SJSA1 (cell line): ENCODE results near the gene DLG2. TPM values are rescaled to one million over a fixed set of nuclear protein-coding genes. Genes with fewer than 3 reads are reported as not detected.

ENCODE experiments used
- DNase-seq, 2 experiments: peaks; one replicate each; pipeline ENCODE4 v3.0.0-alpha.2; 2015 to 2020; ENCODE audit warnings: low spot score in 2 of 2, low read depth in 1 of 2
- H3K27ac ChIP-seq: fragments of 250-450 bp; sonication (Bioruptor Pico); 2 replicates; pipeline ENCODE4 v1.5.1; 2020; ENCODE audit warnings: mild to moderate bottlenecking, moderate library complexity
- H3K27me3 ChIP-seq: fragments of 250-450 bp; sonication (Bioruptor Pico); replicated peaks from 2 replicates; pipeline ENCODE4 v1.5.1; 2020; ENCODE audit warnings: mild to moderate bottlenecking, moderate library complexity
- H3K36me3 ChIP-seq: fragments of 250-450 bp; sonication (Bioruptor Pico); 2 replicates; pipeline ENCODE4 v1.5.1; 2020; ENCODE audit warnings: mild to moderate bottlenecking
- H3K4me1 ChIP-seq: fragments of 250-450 bp; sonication (Bioruptor Pico); replicated peaks from 2 replicates; pipeline ENCODE4 v1.6.1; 2021; ENCODE audit warnings: mild to moderate bottlenecking
- H3K4me3 ChIP-seq: fragments of 250-450 bp; sonication (Bioruptor Pico); 2 replicates; pipeline ENCODE4 v1.5.1; 2020; ENCODE audit warnings: mild to moderate bottlenecking
- H3K9me3 ChIP-seq: fragments of 250-450 bp; sonication (Bioruptor Pico); replicated peaks from 2 replicates; pipeline ENCODE4 v1.5.1; 2020; ENCODE audit warnings: mild to moderate bottlenecking
- total RNA-seq: library from RNA; depleted of rRNA; stranded (reverse); fragments of >200 nt; shearing (Covaris generic); gene quantifications from 2 replicates; pipeline ENCODE4 v1.2.3, GENCODE V29; 2014

The DLG2 gene
- total RNA-seq, 1 experiment from 2014 or later, result 0.13 TPM

- Histone ChIP-seq H3K27ac (no peak overlapping the region), H3K4me3 (no peak overlapping the region), H3K4me1 (no peaks in the 10 kb centered on the region), H3K9me3 (no peaks in the 10 kb centered on the region), H3K27me3 (no peaks in the 10 kb centered on the region), H3K36me3 (no peaks in the 10 kb centered on the region)
- DNase-seq, result no peak
Measured at GRCh38 chr11:84894666-84895065, 732.5 kb downstream of the DLG2 start.

GRCh38 chr11:84890676-84891075 lies 736.5 kb downstream of the DLG2 start:
- Histone ChIP-seq H3K4me1 (no peaks in the 10 kb centered on the region), H3K27ac (no peak overlapping the region), H3K9me3 (no peaks in the 10 kb centered on the region), H3K36me3 (no peaks in the 10 kb centered on the region), H3K27me3 (no peaks in the 10 kb centered on the region), H3K4me3 (no peak overlapping the region)
- no peak for DNase-seq

GRCh38 chr11:84889556-84889955 lies 737.6 kb downstream of the DLG2 start:
- DNase-seq, result no peak
- no peak overlapping the region for H3K4me3 ChIP-seq
- H3K36me3 ChIP-seq, result no peaks in the 10 kb centered on the region
- H3K9me3 ChIP-seq, result no peaks in the 10 kb centered on the region
- no peaks in the 10 kb centered on the region for H3K4me1 ChIP-seq
- no peaks in the 10 kb centered on the region for H3K27me3 ChIP-seq
- H3K27ac ChIP-seq, result no peak overlapping the region

GRCh38 chr11:84887055-84887629 lies 740.0 kb downstream of the DLG2 start:
- no peaks in the 10 kb centered on the region for H3K36me3 ChIP-seq
- no peaks in the 10 kb centered on the region for H3K27me3 ChIP-seq
- no peak overlapping the region for H3K4me3 ChIP-seq
- no peaks in the 10 kb centered on the region for H3K4me1 ChIP-seq
- H3K9me3 ChIP-seq, result no peaks in the 10 kb centered on the region
- DNase-seq, result no peak
- H3K27ac ChIP-seq, result no peak overlapping the region

- H3K27ac ChIP-seq, result no peak overlapping the region
- H3K4me1 ChIP-seq, result no peaks in the 10 kb centered on the region
- H3K36me3 ChIP-seq, result no peaks in the 10 kb centered on the region
- H3K4me3 ChIP-seq, result no peak overlapping the region
- no peak for DNase-seq
- no peaks in the 10 kb centered on the region for H3K27me3 ChIP-seq
- H3K9me3 ChIP-seq, result no peaks in the 10 kb centered on the region
Measured at GRCh38 chr11:84886344-84886743, 740.8 kb downstream of the DLG2 start.

GRCh38 chr11:84884836-84885235 lies 742.3 kb downstream of the DLG2 start:
- Histone ChIP-seq H3K4me3 (no peak overlapping the region), H3K4me1 (no peaks in the 10 kb centered on the region), H3K27me3 (no peaks in the 10 kb centered on the region), H3K9me3 (no peaks in the 10 kb centered on the region), H3K36me3 (no peaks in the 10 kb centered on the region), H3K27ac (no peak overlapping the region)
- no peak for DNase-seq

DNA sequence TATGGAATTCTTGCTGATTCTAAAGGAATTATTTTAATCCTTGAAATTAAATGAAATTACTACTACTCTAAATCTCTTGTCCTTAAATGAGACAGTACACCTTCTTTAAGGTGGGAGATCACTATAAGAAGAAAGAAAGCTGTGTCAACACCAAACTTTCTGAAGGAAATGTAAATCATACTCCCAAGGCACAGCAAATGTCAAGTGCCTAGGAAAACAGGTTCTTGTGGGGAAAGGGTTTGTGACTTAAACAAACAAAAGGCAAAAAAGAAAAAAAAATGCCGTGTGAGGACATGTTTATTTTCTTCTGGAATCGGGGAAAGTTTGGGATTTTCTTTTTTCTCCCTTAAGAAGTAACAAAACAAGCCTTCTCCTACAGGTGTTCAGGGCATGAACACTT lies 745.1 kb downstream of the DLG2 start:
- no peaks in the 10 kb centered on the region for H3K36me3 ChIP-seq
- no peak overlapping the region for H3K27ac ChIP-seq
- no peak for DNase-seq

GRCh38 chr11:84871116-84871515 lies 756.0 kb downstream of the DLG2 start:
- DNase-seq, result no peak
- Histone ChIP-seq H3K27ac (no peak overlapping the region), H3K4me1 (peaks cover 19% of the 10 kb centered on the region), H3K9me3 (no peaks in the 10 kb centered on the region), H3K36me3 (no peaks in the 10 kb centered on the region), H3K27me3 (no peaks in the 10 kb centered on the region), H3K4me3 (no peak overlapping the region)

More for the DNA sequence above, 745.1 kb downstream of the DLG2 start:
- no peak overlapping the region for H3K4me3 ChIP-seq
- H3K4me1 ChIP-seq, result no peaks in the 10 kb centered on the region
- no peaks in the 10 kb centered on the region for H3K9me3 ChIP-seq
- H3K27me3 ChIP-seq, result no peaks in the 10 kb centered on the region

GRCh38 chr11:84870486-84870885 lies 756.7 kb downstream of the DLG2 start:
- no peaks in the 10 kb centered on the region for H3K9me3 ChIP-seq
- peaks cover 25% of the 10 kb centered on the region for H3K4me1 ChIP-seq

GRCh38 chr11:84866922-84867321 lies 760.2 kb downstream of the DLG2 start:
- H3K36me3 ChIP-seq, result no peaks in the 10 kb centered on the region
- peak in 1 of 2 experiments; percentile 6 for DNase-seq
- H3K27me3 ChIP-seq, result no peaks in the 10 kb centered on the region
- H3K9me3 ChIP-seq, result no peaks in the 10 kb centered on the region
- H3K4me1 ChIP-seq, result peaks cover 31% of the 10 kb centered on the region
- peak overlapping the region; percentile 28; the same call in 1 of the 2 replicates for H3K27ac ChIP-seq
- no peak overlapping the region for H3K4me3 ChIP-seq

More at GRCh38 chr11:84870486-84870885, 756.7 kb downstream of the DLG2 start:
- H3K27ac ChIP-seq, result no peak overlapping the region
- no peaks in the 10 kb centered on the region for H3K36me3 ChIP-seq
- H3K4me3 ChIP-seq, result no peak overlapping the region
- no peak for DNase-seq
- H3K27me3 ChIP-seq, result no peaks in the 10 kb centered on the region

GRCh38 chr11:84865791-84866535 lies 761.2 kb downstream of the DLG2 start:
- Histone ChIP-seq H3K9me3 (no peaks in the 10 kb centered on the region), H3K27ac (no peak overlapping the region), H3K27me3 (no peaks in the 10 kb centered on the region), H3K36me3 (no peaks in the 10 kb centered on the region), H3K4me1 (peaks cover 31% of the 10 kb centered on the region), H3K4me3 (no peak overlapping the region)
- peak in 1 of 2 experiments; percentile 10 for DNase-seq

DNA sequence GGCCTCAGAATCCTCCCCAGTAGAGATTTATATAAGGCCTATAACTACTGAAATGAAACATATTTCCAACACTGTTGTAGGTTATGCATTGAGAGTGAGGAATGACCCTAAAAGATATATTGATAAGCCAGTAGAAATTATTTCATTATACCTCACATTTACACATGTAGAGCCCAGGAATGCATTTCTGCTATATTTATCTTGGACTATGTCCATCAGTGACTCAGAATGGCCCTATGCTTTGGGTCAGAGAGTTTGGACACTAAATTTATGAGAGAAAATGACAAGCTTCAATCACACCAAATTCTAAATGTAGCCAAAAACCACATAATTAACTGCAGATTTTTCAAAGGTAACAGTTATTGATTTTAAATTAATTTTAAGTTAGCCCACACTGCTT lies 761.9 kb downstream of the DLG2 start:
- Histone ChIP-seq H3K27me3 (no peaks in the 10 kb centered on the region), H3K36me3 (no peaks in the 10 kb centered on the region), H3K9me3 (no peaks in the 10 kb centered on the region), H3K27ac (no peak overlapping the region), H3K4me1 (peaks cover 34% of the 10 kb centered on the region), H3K4me3 (no peak overlapping the region)
- peak in 1 of 2 experiments; percentile 17 for DNase-seq

- H3K27me3 ChIP-seq, result no peaks in the 10 kb centered on the region
- no peaks in the 10 kb centered on the region for H3K36me3 ChIP-seq
- H3K27ac ChIP-seq, result no peak overlapping the region
- no peaks in the 10 kb centered on the region for H3K9me3 ChIP-seq
- no peak for DNase-seq
- no peak overlapping the region for H3K4me3 ChIP-seq
- peaks cover 58% of the 10 kb centered on the region for H3K4me1 ChIP-seq
Measured at GRCh38 chr11:84857746-84858145, 769.4 kb downstream of the DLG2 start.

DNA sequence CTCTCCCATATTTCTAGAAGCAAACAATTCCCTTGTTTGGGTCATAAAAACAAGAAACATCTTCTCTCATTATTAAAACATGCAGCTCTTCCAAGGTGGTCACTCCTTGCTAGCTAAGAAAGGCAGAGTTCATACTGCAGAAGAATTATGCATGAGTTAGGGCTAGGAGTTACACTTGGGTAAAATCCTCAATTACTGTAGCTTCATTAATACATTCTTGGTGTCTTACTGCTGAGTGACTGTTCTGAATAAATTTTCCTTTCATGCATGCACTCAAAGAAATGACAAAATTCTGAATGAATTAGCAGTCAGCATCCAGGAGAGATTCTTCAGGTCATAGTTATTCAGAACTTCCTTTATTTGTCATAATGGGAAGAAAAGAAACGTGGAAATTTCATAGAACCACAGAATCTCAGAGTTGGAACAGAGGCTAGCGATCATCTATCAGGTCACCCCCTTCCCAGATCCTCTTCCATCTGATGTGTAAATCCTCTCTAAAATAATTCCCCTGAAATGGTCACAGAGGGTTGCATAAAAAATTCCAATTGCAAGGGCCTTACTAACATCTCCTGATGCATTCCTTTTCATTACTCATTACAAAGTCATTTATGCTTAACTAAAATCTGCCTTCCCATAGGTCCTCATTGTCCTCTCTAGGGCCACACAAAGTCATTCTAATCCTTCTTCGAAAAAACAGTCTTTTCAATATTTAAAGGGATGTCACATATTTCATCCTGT lies 771.5 kb downstream of the DLG2 start:
- H3K36me3 ChIP-seq, result no peaks in the 10 kb centered on the region
- H3K27me3 ChIP-seq, result no peaks in the 10 kb centered on the region
- H3K27ac ChIP-seq, result peak overlapping the region; percentile 92
- H3K9me3 ChIP-seq, result no peaks in the 10 kb centered on the region
- H3K4me1 ChIP-seq, result peaks cover 58% of the 10 kb centered on the region
- DNase-seq, result peak; percentile 30 to 76
- no peak overlapping the region for H3K4me3 ChIP-seq
